IMR-90 (cell line): Measurements from ENCODE around the gene GSE1. TPM values are rescaled to one million over a fixed set of nuclear protein-coding genes. Genes with fewer than 3 reads are reported as not detected.

Experiments
- ATAC-seq: fragments of 200-7000 bp; cut with Tn5 transposase; 2 replicates; pipeline ENCODE4 v1.9.1; 2020; ENCODE audit warnings: low read depth, mild to moderate bottlenecking, moderate library complexity
- BruUV-seq: library from RNA; stranded (reverse); fragments of 400-500 nt; replicated peaks from 2 replicates; lab custom pipeline; 2021; lab: Mats Ljungman, UMichigan
- CTCF ChIA-PET: fragments of 300-600 bp; formaldehyde crosslinking; extraction: SDS; loops from one replicate; lab custom pipeline; 2021; ENCODE audit warnings: antibody characterized with exemption; lab: Yijun Ruan, JAX
- POLR2A ChIA-PET: fragments of 300-600 bp; sonication (Branson Sonifier 250); formaldehyde crosslinking; loops from one replicate; lab custom pipeline; 2022; ENCODE audit warnings: antibody characterized with exemption; ENCODE audit not compliant: unreplicated experiment; lab: Charles Lee
- DNase-seq: peaks from one replicate; pipeline ENCODE4 v3.0.0; 2013
- H2AFZ ChIP-seq: replicated peaks from 2 replicates; pipeline ENCODE3; 2013; ENCODE audit warnings: low read length, mild to moderate bottlenecking; ENCODE audit not compliant: poor library complexity
- H2AK5ac ChIP-seq: 2 replicates; pipeline ENCODE4 v1.6.1; 2013; ENCODE audit warnings: low read depth, low read length, inconsistent platforms
- H2AK9ac ChIP-seq: replicated peaks from 2 replicates; pipeline ENCODE3; 2013; ENCODE audit warnings: mild to moderate bottlenecking, low read depth, low read length, moderate library complexity; ENCODE audit not compliant: poor library complexity
- H2BK120ac ChIP-seq: 2 replicates; pipeline ENCODE4 v1.6.1; 2013; ENCODE audit warnings: low read depth, low read length, inconsistent platforms
- H2BK15ac ChIP-seq: 3 replicates; pipeline ENCODE4 v1.6.1; 2013; ENCODE audit warnings: low read depth, low read length, inconsistent platforms
- H2BK20ac ChIP-seq: 2 replicates; pipeline ENCODE4 v1.6.1; 2013; ENCODE audit warnings: low read depth, mild to moderate bottlenecking, inconsistent platforms, low read length, moderate library complexity
- H2BK5ac ChIP-seq: 2 replicates; pipeline ENCODE4 v1.6.1; 2013; ENCODE audit warnings: mild to moderate bottlenecking, low read depth, low read length, inconsistent platforms; ENCODE audit not compliant: poor library complexity, severe bottlenecking
- H3K14ac ChIP-seq: replicated peaks from 2 replicates; pipeline ENCODE4 v1.6.1; 2013; ENCODE audit warnings: low read depth, low read length, inconsistent platforms
- H3K18ac ChIP-seq: 2 replicates; pipeline ENCODE4 v1.6.1; 2013; ENCODE audit warnings: low read depth, low read length, control low read depth
- H3K23ac ChIP-seq: 2 replicates; pipeline ENCODE4 v1.6.1; 2013; ENCODE audit warnings: low read depth, low read length, inconsistent platforms
- H3K27ac ChIP-seq: 2 replicates; pipeline ENCODE4 v1.5.1; 2013; ENCODE audit warnings: mild to moderate bottlenecking, control low read depth, low read length; ENCODE audit not compliant: insufficient read depth
- H3K27me3 ChIP-seq: 2 replicates; pipeline ENCODE4 v1.6.1; 2013; ENCODE audit warnings: low read length; ENCODE audit not compliant: control insufficient read depth, insufficient read depth
- H3K36me3 ChIP-seq: 2 replicates; pipeline ENCODE4 v1.6.1; 2013; ENCODE audit warnings: low read length, mixed read lengths; ENCODE audit not compliant: control insufficient read depth, insufficient read depth
- H3K4ac ChIP-seq: 2 replicates; pipeline ENCODE4 v1.6.1; 2013; ENCODE audit warnings: low read depth, low read length, inconsistent platforms
- H3K4me1 ChIP-seq: 2 replicates; pipeline ENCODE4 v1.6.1; 2013; ENCODE audit warnings: low read length, mixed read lengths; ENCODE audit not compliant: control insufficient read depth, insufficient read depth
- H3K4me2 ChIP-seq: 2 replicates; pipeline ENCODE4 v1.6.1; 2013; ENCODE audit warnings: low read depth, mild to moderate bottlenecking, control low read depth, low read length, moderate library complexity
- H3K4me3 ChIP-seq: 2 replicates; pipeline ENCODE4 v1.5.1; 2013; ENCODE audit warnings: low read depth, mild to moderate bottlenecking, control low read depth, low read length, moderate library complexity; ENCODE audit not compliant: insufficient read depth
- H3K56ac ChIP-seq: 2 replicates; pipeline ENCODE4 v1.6.1; 2013; ENCODE audit warnings: low read length, inconsistent platforms; ENCODE audit not compliant: insufficient read depth; ENCODE audit errors: extremely low read depth
- H3K79me1 ChIP-seq, 2 experiments: 2 replicates each; pipeline ENCODE4 v1.6.1; 2013; ENCODE audit warnings: low read length in 2 of 2, inconsistent platforms in 1 of 2, low read depth in 1 of 2
- H3K9ac ChIP-seq: 2 replicates; pipeline ENCODE4 v1.6.1; 2013; ENCODE audit warnings: low read depth, low read length, control low read depth
- H3K9me1 ChIP-seq: 2 replicates; pipeline ENCODE4 v1.6.1; 2013; ENCODE audit warnings: low read length, inconsistent platforms; ENCODE audit not compliant: insufficient read depth
- H3K9me3 ChIP-seq: 2 replicates; pipeline ENCODE4 v1.6.1; 2013; ENCODE audit warnings: low read length; ENCODE audit not compliant: control insufficient read depth, insufficient read depth
- H4K20me1 ChIP-seq: 2 replicates; pipeline ENCODE4 v1.6.1; 2013; ENCODE audit warnings: low read length, inconsistent platforms; ENCODE audit not compliant: insufficient read depth
- H4K5ac ChIP-seq: 2 replicates; pipeline ENCODE4 v1.6.1; 2013; ENCODE audit warnings: mild to moderate bottlenecking, low read depth, low read length, control low read depth
- H4K8ac ChIP-seq, 2 experiments: 2 replicates each; pipeline ENCODE4 v1.6.1; 2013; ENCODE audit warnings: low read depth in 2 of 2, low read length in 2 of 2, control low read depth in 1 of 2, inconsistent platforms in 1 of 2
- H4K91ac ChIP-seq: 2 replicates; pipeline ENCODE4 v1.6.1; 2013; ENCODE audit warnings: low read depth, low read length, inconsistent platforms; ENCODE audit not compliant: insufficient read depth
- CHD1 ChIP-seq: IDR thresholded peaks from 2 replicates; pipeline ENCODE4 v1.6.1; 2012; ENCODE audit warnings: low read depth, low read length, improper control_type of control experiment
- MAFK ChIP-seq: IDR thresholded peaks from 2 replicates; pipeline ENCODE4 v1.6.1; 2012; ENCODE audit warnings: low read depth, low read length, improper control_type of control experiment
- MXI1 ChIP-seq: IDR thresholded peaks from 2 replicates; pipeline ENCODE4 v1.6.1; 2012; ENCODE audit warnings: low read depth, mild to moderate bottlenecking, low read length, moderate library complexity, borderline replicate concordance
- SMC3 ChIP-seq: fragments of 150-350 bp; IDR thresholded peaks from 2 replicates; pipeline ENCODE4 v1.6.1; 2016; ENCODE audit warnings: low read depth, mild to moderate bottlenecking, antibody characterized with exemption, low read length, moderate library complexity
- WGBS, 2 experiments: methylation state at CpG; one replicate each; pipeline versions ENCODE4 v1.1.5 to v1.1.7; 2013; ENCODE audit warnings: missing lambda C conversion rate in 2 of 2; ENCODE audit not compliant: insufficient read length in 1 of 2; ENCODE audit errors: extremely low coverage in 2 of 2; 5-methylcytosine and 5-hydroxymethylcytosine counted together
- dilution Hi-C: fragments of 300-500 bp; cut with HindIII; formaldehyde crosslinking; loops from one replicate; pipeline ENCODE4 v1.14.3; 2018; ENCODE audit warnings: low sequenced_read_pairs; ENCODE audit not compliant: unreplicated experiment
- in situ Hi-C: fragments of 300-500 bp; cut with MboI; formaldehyde crosslinking; loops from 3 replicates; pipeline ENCODE4 v1.14.3; 2019; ENCODE audit warnings: low sequenced_read_pairs, inconsistent platforms, mixed read lengths
- intact Hi-C: fragments of 100-400 bp; cut with micrococcal nuclease; formaldehyde crosslinking; loops from 2 replicates; pipeline ENCODE4 v1.10.0; 2022
- polyA plus RNA-seq, 3 experiments: library from polyadenylated mRNA; depleted of rRNA; stranded (reverse); fragments of >200 nt; gene quantifications; 2 replicates each; pipeline ENCODE4 v1.2.3, GENCODE V29; 2012; ENCODE audit warnings: low replicate concordance in 1 of 3
- total RNA-seq: library from RNA; depleted of rRNA; stranded (reverse); fragments of >200 nt; gene quantifications from 2 replicates; pipeline ENCODE4 v1.2.3, GENCODE V29; 2012

GSE1 gene
- total and polyA plus RNA-seq, 2 of the 4 experiments (the other 2 are of a cell fraction), result 14.9 to 25.5 TPM

GRCh38 chr16:85571563-85571812, 41.6 kb upstream of the GSE1 start:
- Histone ChIP-seq H3K9me1 (peaks cover 24% of the 10 kb centered on the region), H3K14ac (no peak overlapping the region), H3K4ac (no peak overlapping the region), H2AFZ (peak overlapping the region; percentile 18), H3K9ac (no peak overlapping the region), H2AK5ac (no peak overlapping the region; the same call in 1 of the 2 replicates), H2BK20ac (no peak overlapping the region), H3K36me3 (peaks cover 4% of the 10 kb centered on the region; the same call in 1 of the 2 replicates), H3K79me1 (peaks cover 38 to 92% of the 10 kb centered on the region in 2 experiments), H3K27me3 (no peaks in the 10 kb centered on the region), H2AK9ac (no peak overlapping the region), H4K5ac (no peak overlapping the region), H2BK5ac (no peak overlapping the region), H3K27ac (no peak overlapping the region), H4K8ac (no peak overlapping the region), H3K4me1 (peaks cover 20% of the 10 kb centered on the region), H3K56ac (no peak overlapping the region), H3K18ac (no peak overlapping the region), H3K4me2 (no peak overlapping the region), H3K9me3 (peaks cover 2% of the 10 kb centered on the region; the same call in 1 of the 2 replicates), H4K20me1 (peaks cover 90% of the 10 kb centered on the region), H3K23ac (no peak overlapping the region), H3K4me3 (no peak overlapping the region), H4K91ac (no peak overlapping the region), H2BK15ac (no peak overlapping the region), H2BK120ac (no peak overlapping the region)
- no peak for DNase-seq
- POLR2A ChIA-PET, result no interaction called here
- dilution Hi-C loops, result no loop called here
- no peak for ATAC-seq
- intact Hi-C loops, result no loop called here
- CTCF ChIA-PET, result interaction anchor here (0.5 kb wide), 1 partner anchor 97 kb away, joined by 4 read pairs; no protein-coding TSS in a partner anchor
- no TSS peak for BruUV-seq
- TF ChIP-seq CHD1 (no peak), MXI1 (no peak), MAFK (no peak), SMC3 (no peak)
- WGBS, 2 experiments, result 95% methylated on average over 6 of the region's 7 CpGs; no CpG with 5 or more reads in 1 of the 2 experiments
- in situ Hi-C loops, result no loop called here
